ENCODE measurements around the gene ARL3.
"Not testable (repeated sequence)": the region's sequence is repeated elsewhere in the genome, so short reads cannot be mapped to it uniquely, and the experiment has no call there.

ARL3 gene, protein sequence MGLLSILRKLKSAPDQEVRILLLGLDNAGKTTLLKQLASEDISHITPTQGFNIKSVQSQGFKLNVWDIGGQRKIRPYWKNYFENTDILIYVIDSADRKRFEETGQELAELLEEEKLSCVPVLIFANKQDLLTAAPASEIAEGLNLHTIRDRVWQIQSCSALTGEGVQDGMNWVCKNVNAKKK

DNA sequence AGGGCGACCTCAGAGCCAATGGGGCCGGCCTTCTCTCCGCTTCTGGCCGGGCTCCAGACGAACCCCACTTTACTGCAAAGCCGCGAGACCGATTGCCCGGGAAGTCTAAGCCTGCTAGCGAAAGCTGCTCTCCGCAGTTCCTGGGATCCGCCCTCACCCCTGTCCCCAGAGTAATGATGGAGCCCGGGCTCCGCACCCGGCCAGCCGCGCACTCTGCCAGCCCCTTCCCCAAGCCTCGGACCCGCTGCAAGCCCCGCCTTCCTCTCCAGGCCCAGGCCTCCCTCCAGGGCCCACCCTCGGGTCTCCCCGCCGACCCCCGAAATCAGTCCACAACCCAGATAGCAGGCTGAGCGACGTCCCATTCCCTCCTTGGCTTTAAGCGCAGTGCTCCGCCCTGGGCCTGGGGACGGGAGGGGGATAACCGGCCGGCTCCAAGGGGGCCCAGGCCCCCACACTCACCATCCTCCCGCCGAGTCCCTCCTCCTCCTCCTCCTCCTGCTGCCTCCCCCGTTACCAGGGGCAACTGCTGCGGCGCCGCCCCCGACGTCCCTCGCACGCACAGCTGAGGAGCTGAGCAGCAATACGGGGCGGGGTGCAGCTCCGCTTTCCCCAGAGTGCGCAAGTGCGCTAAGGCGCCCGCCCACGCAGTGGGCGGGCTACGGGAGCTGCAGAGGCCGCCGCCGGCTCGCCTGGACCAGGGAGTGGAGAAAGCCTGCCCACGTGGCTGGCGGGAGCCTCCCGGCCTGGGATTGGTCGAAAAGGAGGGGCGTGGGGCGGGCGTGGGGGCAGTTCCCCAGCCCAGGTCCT, at the start of gene ARL3:
TSS of gene ARL3 (minus strand) at position 584 of the 807 bp plus-strand sequence. CDS start at position 462, 122 bp downstream.
- peak; percentile 92 for DNase-seq

DNA sequence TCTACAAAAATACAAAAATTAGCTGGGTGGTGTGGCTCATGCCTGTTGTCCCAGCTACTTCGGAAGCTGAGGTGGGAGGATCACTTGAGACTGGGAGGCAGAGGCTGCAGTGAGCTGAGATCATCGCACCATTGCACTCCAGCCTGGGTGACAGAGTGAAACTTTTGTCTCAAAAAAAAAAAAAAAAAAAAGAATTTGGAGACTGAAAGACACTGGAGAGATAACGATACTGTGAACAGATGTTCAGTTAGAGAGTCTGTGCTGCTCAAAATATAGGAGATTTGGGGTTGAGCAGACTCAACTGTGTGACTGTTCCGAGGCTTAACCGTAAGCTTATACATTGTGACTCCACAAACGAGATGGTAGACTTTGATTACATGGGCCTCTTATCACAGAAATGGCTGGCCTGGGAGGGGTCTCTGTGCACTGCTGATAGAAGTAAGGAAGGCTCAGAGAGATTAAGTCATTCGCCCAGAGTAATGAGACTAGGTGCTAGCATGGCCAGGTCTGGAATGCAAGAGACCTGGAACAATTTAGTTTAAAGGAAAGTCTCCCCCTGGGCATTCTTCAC, 48.9 kb upstream of the ARL3 start:
- no peak for DNase-seq

DNA sequence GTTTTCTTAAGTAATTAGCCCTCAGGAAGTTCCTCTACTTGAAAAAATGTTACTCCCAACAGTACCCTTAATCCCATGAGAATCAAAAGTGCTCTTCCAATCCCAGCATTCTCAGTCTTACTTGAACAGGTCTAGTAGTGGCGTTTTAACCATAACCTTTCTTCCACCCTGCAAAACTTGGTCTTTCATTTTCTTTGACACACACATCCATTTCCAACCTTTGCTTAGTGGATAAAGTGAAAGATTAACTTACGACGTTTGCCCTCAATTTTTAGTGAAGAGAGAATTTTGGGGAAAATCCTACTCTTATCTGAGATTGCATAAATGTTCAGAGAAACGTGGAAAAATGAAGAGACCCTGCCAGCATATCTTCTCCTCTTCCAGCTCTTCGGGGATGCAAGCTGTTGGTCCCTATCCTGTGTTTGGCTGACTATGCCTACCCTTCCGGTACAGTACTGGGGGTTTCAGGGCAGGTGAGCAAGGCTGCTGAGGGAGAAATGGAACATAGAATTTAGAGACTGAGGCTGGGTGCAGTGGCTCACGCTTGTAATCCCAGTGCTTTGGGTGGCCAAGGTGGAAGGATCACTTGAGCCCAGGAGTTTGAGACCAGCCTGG, 48.3 kb upstream of the ARL3 start:
- no peak for DNase-seq

DNA sequence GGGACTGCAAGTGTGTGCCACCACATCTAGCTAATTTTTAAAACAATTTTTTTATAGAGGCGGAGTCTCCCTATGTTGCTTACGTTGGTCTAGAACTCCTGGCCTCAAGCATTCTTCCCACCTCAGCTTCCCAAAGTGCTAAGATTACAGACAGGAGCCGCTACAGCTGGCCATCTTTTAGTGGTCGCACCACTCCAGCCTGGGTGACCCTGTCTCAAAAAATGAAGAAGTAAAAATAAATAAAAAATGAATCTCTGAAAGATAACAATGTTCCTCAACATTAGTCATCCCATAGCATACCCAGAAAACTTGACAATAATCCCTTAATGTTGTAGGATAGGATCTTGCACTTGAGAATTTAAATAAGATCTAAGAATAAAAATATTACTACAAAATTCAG, 47.8 kb upstream of the ARL3 start:
- DNase-seq: no peak

DNA sequence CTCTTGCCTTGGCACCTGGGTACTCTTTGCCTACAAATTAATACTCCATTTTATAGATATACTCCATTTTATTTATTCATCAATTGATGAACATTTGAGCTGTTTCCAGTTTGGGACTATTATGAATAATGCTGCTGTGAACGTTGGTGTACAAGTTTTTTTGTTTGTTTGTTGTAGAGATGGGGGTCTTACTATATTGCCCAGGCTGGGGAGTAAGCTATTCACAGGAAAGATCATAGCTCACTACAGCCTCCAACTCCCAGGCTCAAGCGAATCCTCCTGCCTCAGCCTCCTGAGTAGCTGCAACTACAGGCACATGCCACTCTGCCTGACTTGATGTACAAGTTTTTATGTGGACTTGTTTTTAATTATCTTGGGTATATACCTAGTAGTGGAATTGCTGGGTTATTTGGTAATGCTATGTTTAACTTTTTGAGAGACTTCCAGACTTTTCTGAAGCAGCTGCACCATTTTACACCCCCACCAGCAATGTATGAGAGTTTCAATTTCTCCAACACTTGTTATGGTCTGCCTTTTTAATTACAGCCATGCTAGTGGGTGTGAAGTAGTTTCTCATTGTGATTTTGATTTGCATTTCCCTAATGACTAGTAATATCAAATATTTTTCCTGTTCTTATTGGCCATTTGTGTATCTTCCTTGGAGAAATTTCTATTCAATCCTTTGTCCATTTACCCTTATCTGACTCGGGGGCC, 45.5 kb upstream of the ARL3 start:
- DNase-seq: no peak

DNA sequence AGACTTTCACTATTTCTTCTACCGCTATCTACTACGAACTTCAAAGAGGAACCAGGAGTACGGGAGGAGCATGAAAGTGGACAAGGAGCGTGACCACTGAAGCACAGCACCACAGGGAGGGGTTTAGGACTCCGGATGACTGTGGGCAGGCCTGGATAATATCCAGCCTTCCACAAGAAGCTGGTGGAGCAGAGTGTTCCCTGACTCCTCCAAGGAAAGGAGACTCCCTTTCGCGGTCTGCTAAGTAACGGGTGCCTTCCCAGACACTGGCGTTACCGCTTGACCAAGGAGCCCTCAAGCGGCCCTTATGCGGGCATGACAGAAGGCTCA, 44.7 kb upstream of the ARL3 start:
- not testable (repeated sequence) for DNase-seq

DNA sequence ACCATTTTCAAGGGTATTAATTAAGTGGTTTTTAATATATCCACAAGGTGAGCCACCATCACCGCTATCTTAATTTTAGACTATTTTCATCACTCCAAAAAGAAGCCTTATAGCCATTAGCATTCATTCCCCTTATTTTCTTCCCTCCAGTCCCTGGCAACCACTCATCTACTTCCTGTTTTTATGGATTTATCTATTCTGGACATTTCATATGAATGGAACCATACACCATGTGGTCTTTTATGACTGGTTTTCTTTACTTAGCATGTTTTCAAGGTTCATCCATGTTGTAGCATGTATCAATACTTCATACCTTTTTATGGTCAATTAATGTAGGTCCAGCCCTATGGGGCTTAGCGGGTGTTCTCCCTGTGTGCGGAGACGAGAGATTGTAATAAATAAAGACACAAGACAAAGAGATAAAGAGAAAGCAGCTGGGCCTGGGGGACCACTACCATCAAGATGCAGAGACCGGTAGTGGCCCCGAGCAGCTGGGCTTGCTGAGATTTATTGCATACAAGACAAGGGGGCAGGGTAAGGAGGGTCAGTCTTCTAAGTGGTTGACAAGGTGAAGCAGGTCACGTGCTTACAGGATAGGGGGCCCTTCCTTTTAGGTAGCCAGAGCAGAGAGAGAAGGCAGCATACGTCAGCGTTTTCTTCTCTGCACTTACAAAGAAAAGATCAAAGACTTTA, 44.2 kb upstream of the ARL3 start:
- DNase-seq: no peak

DNA sequence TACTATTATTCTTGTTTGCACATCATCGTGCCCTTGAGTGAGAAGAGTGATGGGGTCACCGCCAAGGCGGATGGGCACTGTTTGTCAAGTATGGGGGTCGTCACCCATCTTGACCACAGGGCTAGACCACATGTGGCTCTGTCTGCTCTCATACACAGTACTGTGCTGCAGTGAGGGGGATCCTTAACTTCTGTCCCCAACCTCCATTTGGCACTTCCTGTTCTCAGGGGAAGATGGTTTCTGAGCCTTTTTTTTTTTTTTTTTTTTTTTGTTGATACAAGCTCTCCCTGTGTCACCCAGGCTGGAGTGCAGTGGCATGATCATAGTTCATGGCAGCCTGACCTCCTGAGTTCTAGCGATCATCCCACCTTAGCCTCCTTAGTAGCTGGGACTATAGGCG, 43.1 kb upstream of the ARL3 start:
- no peak for DNase-seq

DNA sequence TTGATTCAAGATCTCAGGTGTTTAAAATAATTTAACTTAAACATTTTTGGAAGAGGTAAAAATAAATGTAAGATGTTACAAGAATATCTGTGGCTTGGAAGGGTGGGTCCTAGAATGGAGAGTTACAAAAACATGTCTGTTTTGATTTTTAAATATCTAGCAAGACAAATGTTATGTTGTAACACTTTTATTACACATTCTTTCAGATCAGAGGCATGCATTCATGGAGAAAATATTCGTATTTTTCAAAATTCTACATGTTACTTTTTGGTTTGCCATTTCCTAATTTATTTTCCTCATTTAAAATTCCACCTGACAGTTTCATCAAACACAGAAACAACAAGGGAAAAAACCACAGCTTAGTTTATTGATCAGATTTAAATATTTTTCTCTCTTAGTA, 39.5 kb upstream of the ARL3 start:
- no peak for DNase-seq

DNA sequence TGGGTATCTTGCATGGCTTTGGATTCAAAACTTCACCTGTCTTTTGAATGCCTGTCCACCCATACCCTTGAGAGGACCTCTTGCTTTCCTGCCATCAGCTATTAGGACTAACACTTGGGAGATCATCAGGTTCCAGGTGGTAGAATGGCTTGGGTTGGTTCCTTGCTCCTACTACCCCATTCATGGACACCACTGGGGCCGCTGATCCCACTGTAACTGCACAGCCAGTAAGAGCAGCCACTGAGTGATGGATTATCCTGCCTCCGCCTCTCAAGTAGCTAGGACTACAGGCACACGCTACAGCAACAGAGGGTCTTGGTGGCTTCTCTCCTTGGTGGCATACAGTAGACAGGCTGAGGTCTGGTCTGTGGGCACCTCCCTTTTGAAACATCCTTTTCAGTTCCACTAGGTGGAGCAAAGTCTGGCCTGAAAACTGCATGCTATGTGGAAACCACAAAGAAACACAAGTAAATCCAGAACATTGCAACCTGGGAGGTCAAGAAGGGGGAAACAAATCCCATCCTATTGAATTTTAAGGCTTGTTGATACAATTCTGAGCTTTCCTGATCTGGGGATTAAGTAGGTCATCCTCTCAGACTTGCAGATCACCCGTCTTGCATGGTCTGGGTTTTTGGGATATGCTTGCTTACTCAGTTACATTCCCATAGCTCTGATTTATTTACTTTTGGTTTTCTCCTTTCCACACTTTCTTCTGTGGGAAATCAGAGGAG, 38.9 kb upstream of the ARL3 start:
- no peak for DNase-seq

DNA sequence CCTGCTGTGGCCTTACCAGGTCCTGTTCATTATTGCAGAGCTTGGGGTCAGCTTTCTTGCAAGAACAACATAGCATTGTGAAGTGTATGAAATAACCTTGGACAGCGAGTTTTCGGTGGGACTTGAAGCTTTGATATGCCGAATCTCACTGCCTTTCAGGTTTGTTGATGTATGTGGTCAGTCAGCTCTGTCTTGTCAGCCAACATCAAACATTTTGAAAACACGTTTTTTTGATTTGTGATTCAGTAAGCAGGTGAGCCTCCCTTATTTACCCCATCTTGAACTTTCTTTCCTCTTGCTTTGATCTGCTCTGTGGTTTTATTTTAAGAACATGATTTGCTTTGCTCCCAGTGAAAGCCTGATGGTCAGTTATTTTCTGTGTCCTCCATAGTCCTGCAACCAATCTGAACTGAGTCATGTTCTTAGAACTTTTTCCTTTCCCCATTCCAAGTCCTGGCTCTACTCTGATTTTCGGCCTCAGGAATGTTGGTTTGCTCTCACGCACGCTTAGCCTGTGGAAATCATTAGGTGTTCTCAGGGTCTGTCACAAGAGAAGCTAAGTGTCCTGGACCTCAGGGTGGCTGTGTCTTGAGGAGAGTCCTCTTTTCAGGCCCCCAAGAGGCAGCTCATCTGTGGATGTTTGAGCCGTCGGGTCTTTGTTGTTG, 38.2 kb upstream of the ARL3 start:
- no peak for DNase-seq

DNA sequence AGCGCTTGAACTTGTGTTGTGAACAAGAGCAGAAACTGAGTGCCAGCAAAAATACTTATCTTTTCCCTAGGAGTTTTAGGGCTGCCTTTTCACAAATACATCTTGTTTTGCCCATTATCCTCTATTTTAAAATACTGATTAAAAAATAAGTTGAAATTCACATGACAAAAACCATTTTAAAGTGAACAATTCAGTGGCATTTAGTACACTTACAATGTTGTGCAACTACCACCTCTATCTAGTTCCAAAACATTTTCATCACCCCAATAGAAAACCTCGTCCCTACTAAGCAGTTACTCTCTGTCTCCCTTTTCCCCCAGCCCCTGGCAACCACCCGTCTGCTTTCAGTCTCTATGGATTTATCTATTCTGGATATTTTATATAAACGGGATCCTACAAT, 31.0 kb upstream of the ARL3 start:
- no peak for DNase-seq

DNA sequence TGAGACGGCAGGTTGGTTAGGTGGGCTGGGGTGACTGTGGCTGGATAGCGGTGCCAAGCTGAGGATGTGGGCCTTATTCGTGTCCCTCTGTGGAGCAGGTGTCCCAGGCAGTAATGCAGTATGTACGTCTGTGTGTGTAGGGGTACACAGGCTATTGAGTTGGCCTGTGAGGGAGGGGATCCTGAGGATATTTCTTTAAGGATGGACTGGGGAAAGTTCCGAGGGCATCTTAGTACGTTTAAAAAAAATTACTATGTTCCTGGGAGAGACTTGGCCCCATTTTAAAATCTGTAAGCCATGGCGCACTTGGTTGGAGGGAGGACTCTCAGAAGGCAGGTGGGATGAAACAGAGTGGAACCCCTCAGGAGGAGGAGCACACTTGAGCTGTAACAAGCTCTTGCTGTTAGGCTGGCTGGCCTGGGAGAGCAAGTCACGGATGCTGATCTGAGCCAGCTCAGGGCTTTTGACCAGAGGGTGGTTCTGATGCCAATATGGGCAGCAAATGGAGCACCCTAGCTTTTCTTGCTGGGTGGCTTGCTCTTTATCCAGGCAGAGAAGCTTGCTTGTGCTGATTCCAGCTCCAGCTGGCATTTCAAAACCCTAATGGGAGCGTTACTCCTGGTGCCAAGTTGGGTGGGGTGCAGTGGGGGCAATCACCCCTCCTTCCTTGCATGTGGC, 30.3 kb upstream of the ARL3 start:
- DNase-seq: no peak

DNA sequence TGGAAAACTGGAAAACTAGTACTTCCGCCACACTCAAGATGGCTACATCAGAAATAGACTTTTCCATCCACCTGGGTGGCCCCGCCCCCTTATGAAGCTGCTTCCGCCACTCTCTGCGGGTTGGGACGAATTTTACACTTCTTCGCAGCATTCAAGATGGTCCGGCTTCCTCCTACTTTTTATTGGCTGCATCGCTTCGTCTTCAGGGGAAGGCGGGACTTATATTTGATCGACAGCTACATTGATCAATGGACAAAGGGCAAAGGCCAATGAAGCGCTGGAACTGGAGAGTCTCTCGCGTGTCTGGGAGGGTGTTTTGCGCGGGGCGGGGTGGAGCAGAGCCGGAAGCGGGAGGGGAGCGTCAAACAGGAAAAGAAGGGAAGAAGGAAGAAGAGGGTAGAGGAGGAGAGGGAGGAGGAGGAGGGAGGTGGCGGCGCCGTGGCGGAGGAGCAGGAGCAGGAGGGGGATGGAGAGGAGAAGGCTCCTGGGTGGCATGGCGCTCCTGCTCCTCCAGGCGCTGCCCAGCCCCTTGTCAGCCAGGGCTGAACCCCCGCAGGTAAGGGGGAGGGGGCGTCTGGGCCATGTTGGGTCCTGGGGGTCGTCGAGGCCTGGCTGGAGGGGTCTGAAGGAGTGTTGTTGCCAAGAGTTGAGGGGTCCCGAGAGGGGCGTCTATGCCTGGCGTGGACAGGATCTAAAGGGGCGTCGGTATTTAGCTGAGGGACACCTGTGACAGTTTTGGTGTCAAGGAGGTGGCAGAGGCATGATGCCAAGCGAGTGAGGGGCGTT, 29.6 kb upstream of the ARL3 start, which contains the start of gene WBP1L:
TSS of gene WBP1L (plus strand) at position 361 of the 786 bp plus-strand sequence. CDS start at position 467, 106 bp downstream.
- DNase-seq: peak; percentile 98

DNA sequence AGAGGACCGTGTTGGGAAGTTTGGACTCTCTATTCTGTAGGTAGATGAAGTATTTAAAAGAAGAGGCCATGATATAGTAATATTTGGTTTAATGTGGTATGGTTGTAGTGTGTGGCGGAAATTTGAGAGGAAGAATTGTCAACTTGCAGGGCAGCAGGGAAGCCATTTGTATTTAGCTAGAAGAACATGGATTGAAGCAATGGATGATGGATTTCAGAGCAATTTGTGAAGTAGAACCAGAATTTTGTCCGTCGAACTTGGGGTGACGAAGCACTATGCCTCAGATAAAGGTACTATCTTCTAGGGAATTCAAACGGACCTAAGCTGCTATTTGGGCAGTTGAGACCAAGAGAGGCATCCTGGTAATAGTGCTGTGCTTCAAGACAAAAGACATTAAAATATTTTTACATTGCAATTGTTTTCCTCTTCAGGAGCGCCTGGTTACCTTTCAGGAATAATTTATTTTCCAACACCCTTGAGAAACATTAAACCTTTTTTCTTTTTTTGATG, 28.9 kb upstream of the ARL3 start:
- no peak for DNase-seq

DNA sequence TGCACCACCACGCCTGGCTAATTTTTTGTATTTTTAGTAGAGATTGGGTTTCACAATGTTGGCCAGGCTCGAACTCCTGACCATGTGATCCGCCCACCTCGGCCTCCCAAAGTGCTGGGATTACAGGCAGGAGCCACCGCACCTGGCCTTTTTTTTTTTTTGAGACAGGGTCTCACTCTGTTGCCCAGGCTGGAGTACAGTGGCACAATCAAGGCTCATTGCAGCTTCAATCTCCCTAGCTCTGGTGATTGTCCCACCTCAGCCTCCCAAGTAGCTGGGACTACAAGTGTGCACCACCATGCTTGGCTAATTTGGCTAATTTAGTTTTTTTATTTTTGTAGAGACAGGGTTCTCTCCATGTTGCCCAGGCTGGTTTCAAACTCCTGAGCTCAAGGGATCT, 28.1 kb upstream of the ARL3 start:
- not testable (repeated sequence) for DNase-seq

DNA sequence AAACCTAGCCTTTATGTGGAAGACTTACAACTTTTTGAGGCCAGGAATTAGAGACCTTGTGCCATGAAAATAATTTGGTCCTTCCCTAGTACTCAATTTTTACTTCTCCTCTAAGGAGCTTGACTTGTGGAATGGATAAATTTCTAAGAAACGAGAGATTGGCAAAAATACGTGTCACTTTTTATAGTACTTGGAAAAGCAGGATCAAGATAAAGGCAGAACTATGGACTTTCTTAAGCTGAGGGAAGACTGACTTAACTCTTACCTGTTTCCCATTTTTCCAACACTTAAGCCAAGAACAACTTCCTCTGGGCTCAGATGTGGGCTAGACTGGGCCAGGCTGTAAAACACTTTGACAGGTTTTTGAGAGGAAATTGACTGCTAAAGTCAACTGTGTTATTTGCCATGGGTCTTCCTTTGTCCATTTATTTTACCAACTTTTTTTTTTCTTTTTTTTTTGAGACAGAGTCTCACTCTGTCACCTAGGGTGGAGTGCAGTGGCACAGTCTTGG, 27.6 kb upstream of the ARL3 start:
- DNase-seq: no peak

DNA sequence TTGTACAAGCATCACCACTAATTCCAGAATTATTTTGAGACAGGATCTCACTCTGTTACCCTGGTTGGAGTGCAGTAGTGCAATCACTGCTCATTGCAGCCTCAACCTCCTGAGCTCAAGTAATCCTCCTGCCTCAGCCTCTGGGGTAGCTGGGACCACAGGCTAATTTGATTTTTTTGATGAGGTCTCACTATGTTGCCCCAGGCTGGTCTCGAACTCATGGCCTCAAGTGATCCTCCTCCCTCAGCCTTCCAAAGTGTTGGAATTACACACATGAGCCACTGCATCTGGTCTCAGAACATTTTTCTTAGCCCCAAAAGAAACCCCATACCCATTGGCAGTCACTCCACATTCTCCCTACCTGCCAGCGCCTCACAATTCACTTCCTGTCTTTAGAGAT, 26.0 kb upstream of the ARL3 start:
- no peak for DNase-seq

DNA sequence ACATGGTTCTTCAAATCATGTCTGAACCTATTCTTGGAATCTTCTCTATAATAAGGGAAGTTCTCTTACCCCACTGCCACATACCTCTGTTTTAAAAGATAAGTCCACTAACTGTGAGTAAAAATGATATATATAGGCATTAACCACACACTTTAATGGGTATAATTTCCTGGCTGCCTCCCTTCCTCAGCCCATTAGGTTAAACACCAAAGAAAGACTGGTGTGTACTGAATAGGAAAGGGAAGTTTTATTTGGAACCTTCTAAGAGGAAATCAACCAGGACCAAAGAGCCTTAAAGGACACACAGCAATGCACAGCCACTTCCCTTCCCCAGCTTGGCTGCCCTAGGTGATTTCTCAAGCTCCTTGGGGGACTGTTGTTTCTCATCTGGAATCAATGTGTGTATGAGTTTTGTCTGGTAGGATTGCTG, 24.5 kb upstream of the ARL3 start:
- no peak for DNase-seq
